ENCODE measurements around the gene CCL23.
A peak's percentile ranks its signal among the peaks of the same experiment; 100 is the strongest.
"Not testable (repeated sequence)": the region's sequence is repeated elsewhere in the genome, so short reads cannot be mapped to it uniquely, and the experiment has no call there.

CCL23 gene, protein sequence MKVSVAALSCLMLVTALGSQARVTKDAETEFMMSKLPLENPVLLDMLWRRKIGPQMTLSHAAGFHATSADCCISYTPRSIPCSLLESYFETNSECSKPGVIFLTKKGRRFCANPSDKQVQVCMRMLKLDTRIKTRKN

GRCh38 chr17:36017799-36018198 lies at the start of gene CCL23:
CCL23 (minus strand) TSS chr17:36017972; CDS start chr17:36017897, 75 bp downstream.
- DNase-seq (ENCODE audit: low read depth), result peak; percentile 69

- DNase-seq (ENCODE audit: low read depth), result no peak
These were observed 48.7 kb upstream of the CCL23 start for GRCh38 chr17:36066365-36066985.

GRCh38 chr17:36063786-36064541 lies 46.2 kb upstream of the CCL23 start, which contains the start of gene CCL18:
CCL18 (plus strand) TSS chr17:36064272; CDS start chr17:36064343, 71 bp downstream.
- DNase-seq (ENCODE audit: low read depth), result no peak

GRCh38 chr17:36060816-36061215 lies 43.0 kb upstream of the CCL23 start:
- DNase-seq (ENCODE audit: low read depth), result no peak

GRCh38 chr17:36059406-36059805 lies 41.6 kb upstream of the CCL23 start:
- no peak for DNase-seq (ENCODE audit: low read depth)

GRCh38 chr17:36057911-36058310 lies 40.1 kb upstream of the CCL23 start:
- DNase-seq (ENCODE audit: low read depth), result no peak

GRCh38 chr17:36055921-36056520 lies 38.2 kb upstream of the CCL23 start:
- no peak for DNase-seq (ENCODE audit: low read depth)

- no peak for DNase-seq (ENCODE audit: low read depth)
These were observed 37.4 kb upstream of the CCL23 start for GRCh38 chr17:36055171-36055570.

DNA sequence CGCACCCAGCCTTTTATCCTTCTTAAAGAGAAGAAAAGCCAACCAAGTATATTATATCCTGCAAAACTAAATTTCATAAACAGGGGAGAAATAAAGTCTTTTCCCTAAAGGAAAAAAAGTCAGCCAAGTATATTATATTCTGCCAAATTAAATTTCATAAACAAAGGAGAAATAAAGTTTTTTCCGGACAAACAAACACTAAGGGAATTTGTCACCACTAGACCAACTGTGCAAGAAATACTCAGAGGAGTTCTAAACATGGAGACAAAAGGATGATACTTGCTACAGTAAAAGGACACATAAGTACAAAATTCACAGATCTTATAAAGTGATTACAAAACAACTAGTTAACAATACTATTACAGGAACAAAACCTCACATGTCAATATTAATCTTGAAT lies 31.9 kb upstream of the CCL23 start:
- no peak for DNase-seq (ENCODE audit: low read depth)

GRCh38 chr17:36048066-36048465 lies 30.3 kb upstream of the CCL23 start:
- peak; percentile 61 for DNase-seq (ENCODE audit: low read depth)

DNA sequence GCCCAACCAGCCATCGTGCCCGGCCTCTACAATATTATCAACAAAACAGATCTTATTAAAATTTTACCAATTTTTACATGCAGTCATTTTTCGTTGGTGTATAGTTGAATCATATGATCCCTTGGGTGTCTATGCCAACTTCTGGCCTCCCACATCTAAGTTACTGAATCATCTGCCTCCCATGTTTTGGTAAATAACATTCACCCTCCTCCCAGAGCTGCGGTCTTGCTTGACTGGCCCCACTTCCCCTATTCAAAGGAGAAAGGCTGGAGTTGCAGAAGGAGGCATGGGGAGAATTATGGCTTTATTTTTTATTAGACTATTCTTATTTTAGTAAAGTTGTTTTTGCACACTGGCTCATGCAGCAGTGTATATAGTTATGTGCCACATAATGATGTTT lies 18.5 kb upstream of the CCL23 start:
- no peak for DNase-seq (ENCODE audit: low read depth)

- DNase-seq (ENCODE audit: low read depth), result peak; percentile 52
These were observed 16.4 kb upstream of the CCL23 start for GRCh38 chr17:36034127-36034526.

GRCh38 chr17:36030956-36031355 lies 13.2 kb upstream of the CCL23 start:
- no peak for DNase-seq (ENCODE audit: low read depth)

DNA sequence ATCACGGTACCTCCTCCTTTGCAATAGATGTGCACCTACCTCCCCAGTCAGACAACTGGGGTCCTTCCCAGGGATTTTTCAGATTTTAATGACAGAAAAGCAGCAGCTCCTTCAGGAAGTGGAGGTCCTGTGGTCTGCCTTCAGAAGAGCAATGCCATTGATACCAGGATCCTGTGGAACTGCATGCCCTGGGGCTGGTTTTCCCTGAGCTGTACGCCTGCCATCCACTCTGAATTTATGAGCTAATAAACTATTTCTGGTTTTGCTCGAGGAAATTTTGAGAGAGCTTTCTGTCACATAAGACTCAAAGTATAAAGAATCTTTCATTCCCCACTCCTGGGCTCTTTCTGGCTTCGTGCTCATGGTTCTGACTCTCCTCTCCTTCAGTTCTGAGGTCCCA lies 10.0 kb upstream of the CCL23 start:
- DNase-seq (ENCODE audit: low read depth), result no peak

- DNase-seq (ENCODE audit: low read depth), result no peak
These were observed 6.5 kb upstream of the CCL23 start for GRCh38 chr17:36024106-36024869.

DNA sequence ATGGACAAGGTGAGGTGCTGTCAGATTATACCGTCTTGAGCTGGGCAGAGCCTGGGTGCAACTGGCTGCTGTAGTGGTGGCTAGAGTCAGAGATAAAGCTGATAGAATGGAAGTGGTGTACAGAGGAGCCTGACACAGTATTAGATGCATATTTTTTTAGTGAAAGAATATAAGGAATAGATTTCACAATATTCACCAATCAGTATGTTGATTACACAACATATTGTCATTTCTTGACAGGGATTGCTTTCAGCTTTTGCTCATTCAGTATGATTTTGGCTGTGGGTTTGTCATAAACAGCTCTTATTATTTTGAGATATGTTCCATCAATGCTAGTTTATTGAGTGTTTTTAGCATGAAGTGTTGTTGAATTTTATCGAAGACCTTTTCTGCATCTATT lies 1.7 kb upstream of the CCL23 start:
- DNase-seq (ENCODE audit: low read depth), result no peak

- no peak for DNase-seq (ENCODE audit: low read depth)
These were observed 1.2 kb downstream of the CCL23 start for GRCh38 chr17:36016555-36016954.

DNA sequence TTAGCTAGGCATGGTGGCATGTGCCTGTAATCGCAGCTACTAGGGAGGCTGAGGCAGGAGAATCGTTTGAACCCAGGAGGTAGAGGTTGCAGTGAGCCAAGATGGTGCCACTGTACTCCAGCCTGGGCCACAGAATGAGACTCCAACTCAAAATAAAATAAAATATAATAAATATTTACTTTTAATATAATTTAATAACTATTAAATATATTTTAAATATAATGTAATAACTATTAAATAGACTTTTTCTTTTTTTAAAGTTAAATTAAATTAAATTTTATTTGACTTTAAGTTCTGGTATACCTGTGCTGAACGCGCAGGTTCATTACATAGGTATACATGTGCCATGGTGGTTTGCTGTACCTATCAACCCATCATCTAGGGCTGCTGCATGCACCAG lies 1.9 kb downstream of the CCL23 start:
- DNase-seq (ENCODE audit: low read depth), result not testable (repeated sequence)

DNA sequence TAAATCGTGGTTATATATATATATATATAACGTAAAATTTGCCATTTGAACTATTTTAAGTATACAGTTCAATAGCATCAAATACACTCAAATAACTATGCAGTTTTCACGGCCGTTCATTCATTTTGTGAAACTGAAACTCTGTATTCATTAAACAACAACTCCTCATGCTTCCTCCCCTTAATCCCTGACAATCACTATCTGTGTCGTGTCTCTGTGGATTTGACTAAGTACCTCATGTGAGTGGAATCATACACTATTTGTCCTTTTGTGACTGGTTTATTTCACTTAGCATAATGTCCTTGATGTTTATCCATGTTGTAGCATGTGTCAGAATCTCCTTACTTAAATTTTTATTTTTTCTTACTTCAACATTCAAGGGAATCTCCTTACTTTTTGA lies 2.8 kb downstream of the CCL23 start:
- DNase-seq (ENCODE audit: low read depth), result no peak

- peak; percentile 34 for DNase-seq (ENCODE audit: low read depth)
These were observed 6.6 kb downstream of the CCL23 start for GRCh38 chr17:36011201-36011600.

GRCh38 chr17:36008998-36009665 lies 8.6 kb downstream of the CCL23 start:
- no peak for DNase-seq (ENCODE audit: low read depth)
